ENCODE measurements around the gene SCAPER. TPM values are rescaled to one million over a fixed set of nuclear protein-coding genes. Genes with fewer than 3 reads are reported as not detected.

Gene SCAPER
- total RNA-seq, 1 experiment from 2014 or later: 14.7 TPM

DNA sequence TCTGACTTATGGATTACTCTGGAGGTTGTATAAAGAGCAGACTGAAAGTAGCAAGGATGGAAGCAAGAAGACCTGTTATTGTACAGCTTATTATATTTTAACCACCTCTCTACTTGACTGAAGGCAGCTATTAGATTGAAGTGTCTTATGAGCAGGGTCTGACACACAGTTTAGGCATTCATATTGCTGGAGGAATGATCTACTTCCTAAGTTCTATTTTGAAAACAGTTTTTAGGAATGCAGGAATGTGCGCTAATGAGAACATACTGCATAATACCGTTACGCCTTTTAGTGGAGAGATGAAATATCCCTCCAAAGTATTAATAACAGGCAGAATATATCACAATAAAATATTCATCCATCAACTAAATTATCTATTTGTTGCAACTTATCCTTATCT is 375.2 kb downstream of the SCAPER start:
- no peak for TF ChIP-seq SRF (IDR thresholded peaks at IDR 0.05; ENCODE audit: low read depth)
- Histone ChIP-seq H3K4me1 (ENCODE audit: control insufficient read depth in 1 of 2, insufficient read depth in 2 of 2, low read length in 2 of 2) (no peaks in the 10 kb centered on the region), H3K79me2 (ENCODE audit: insufficient read depth, low read length) (no peaks in the 10 kb centered on the region), H3K9ac (ENCODE audit: low read length) (no peak overlapping the region), H3K27me3 (ENCODE audit: insufficient read depth, low read length) (no peaks in the 10 kb centered on the region), H3K27ac (ENCODE audit: low read depth, low read length) (no peak overlapping the region), H4K20me1 (ENCODE audit: insufficient read depth) (no peaks in the 10 kb centered on the region), H3K9me2 (ENCODE audit: insufficient read depth) (no peaks in the 10 kb centered on the region), H3K4me2 (ENCODE audit: low read length) (no peak overlapping the region), H2AFZ (ENCODE audit: low read depth, low read length, poor library complexity, severe bottlenecking) (no peak overlapping the region), H3K9me3 (ENCODE audit: control insufficient read depth in 1 of 2, insufficient read depth in 1 of 2, low read depth in 1 of 2, low read length in 2 of 2) (no peaks in the 10 kb centered on the region), H3K4me3 (replicated peaks in 1 of 2; ENCODE audit: low read depth in 1 of 2, low read length in 2 of 2) (no peak overlapping the region), H3K36me3 (ENCODE audit: control insufficient read depth in 1 of 2, insufficient read depth in 2 of 2, low read length in 2 of 2) (no peaks in the 10 kb centered on the region)
- POLR2A ChIA-PET: interaction anchor here (0.6 kb wide), 1 partner anchor 35 kb away, joined by 3 read pairs; no protein-coding TSS in a partner anchor
- RAD21 ChIA-PET (ENCODE audit: low non-redundant PET in 1 of 2, low total read pairs in 2 of 2, uncharacterized antibody in 2 of 2, unreplicated experiment in 2 of 2): no interaction called here
- CTCF ChIA-PET: no interaction called here
- DNase-seq (ENCODE audit: low read depth, low spot score) (no peak), ATAC-seq (no peak)
- intact Hi-C loops (cut with micrococcal nuclease): no loop called here
- no TSS peak for BruUV-seq (replicated peaks)

DNA sequence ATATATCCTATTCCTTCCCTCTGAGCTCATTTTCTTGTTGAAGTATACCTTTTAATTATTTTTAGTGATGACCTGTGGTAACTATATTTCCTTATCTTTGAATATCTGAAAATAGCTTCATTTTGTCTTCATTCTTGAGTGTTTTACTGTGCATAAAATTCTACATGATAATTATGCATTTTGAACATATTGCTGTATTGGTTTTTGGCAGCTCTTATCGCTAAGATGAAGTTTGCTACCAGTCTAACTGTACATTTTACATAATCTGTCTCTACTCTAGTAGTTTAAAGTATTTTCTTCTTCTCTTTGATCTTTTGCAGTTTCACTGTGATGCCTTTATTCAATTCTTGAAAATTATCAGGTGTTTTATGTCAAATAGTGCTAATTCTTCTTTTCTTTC is 379.0 kb downstream of the SCAPER start:
- TF ChIP-seq, protein P1, sequence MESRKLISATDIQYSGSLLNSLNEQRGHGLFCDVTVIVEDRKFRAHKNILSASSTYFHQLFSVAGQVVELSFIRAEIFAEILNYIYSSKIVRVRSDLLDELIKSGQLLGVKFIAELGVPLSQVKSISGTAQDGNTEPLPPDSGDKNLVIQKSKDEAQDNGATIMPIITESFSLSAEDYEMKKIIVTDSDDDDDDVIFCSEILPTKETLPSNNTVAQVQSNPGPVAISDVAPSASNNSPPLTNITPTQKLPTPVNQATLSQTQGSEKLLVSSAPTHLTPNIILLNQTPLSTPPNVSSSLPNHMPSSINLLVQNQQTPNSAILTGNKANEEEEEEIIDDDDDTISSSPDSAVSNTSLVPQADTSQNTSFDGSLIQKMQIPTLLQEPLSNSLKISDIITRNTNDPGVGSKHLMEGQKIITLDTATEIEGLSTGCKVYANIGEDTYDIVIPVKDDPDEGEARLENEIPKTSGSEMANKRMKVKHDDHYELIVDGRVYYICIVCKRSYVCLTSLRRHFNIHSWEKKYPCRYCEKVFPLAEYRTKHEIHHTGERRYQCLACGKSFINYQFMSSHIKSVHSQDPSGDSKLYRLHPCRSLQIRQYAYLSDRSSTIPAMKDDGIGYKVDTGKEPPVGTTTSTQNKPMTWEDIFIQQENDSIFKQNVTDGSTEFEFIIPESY (IDR thresholded peaks at IDR 0.05; ENCODE audit: extremely low read depth, insufficient replicate concordance, low read length): no peak
- no peak for TF ChIP-seq ZNF274 (IDR thresholded peaks at IDR 0.05; ENCODE audit: low read depth, low read length)
- TF ChIP-seq RAD21 (IDR thresholded peaks at IDR 0.05; ENCODE audit: low read depth): no peak
- no peak for TF ChIP-seq FOSL1 (IDR thresholded peaks at IDR 0.05; ENCODE audit: low read depth)
- no peak for TF ChIP-seq EZH2 (IDR thresholded peaks at IDR 0.05)
- TF ChIP-seq, protein P2, sequence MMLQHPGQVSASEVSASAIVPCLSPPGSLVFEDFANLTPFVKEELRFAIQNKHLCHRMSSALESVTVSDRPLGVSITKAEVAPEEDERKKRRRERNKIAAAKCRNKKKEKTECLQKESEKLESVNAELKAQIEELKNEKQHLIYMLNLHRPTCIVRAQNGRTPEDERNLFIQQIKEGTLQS (IDR thresholded peaks at IDR 0.05): no peak
- TF ChIP-seq, protein P3, sequence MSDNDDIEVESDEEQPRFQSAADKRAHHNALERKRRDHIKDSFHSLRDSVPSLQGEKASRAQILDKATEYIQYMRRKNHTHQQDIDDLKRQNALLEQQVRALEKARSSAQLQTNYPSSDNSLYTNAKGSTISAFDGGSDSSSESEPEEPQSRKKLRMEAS (IDR thresholded peaks at IDR 0.05): no peak
- TF ChIP-seq POLR2A (IDR thresholded peaks at IDR 0.05; ENCODE audit: borderline replicate concordance, extremely low read depth, insufficient read depth, insufficient read length): no peak
- no peak for TF ChIP-seq CBX3 (IDR thresholded peaks at IDR 0.05; ENCODE audit: low read depth)
- TF ChIP-seq SP1 (IDR thresholded peaks at IDR 0.05; ENCODE audit: low read depth): no peak
- no peak for TF ChIP-seq JUND (IDR thresholded peaks at IDR 0.05)
- BruUV-seq (replicated peaks): no TSS peak
- Histone ChIP-seq H3K4me1 (ENCODE audit: control insufficient read depth in 1 of 2, insufficient read depth in 2 of 2, low read length in 2 of 2) (no peaks in the 10 kb centered on the region), H2AFZ (ENCODE audit: low read depth, low read length, poor library complexity, severe bottlenecking) (no peak overlapping the region), H3K27ac (ENCODE audit: low read depth, low read length) (no peak overlapping the region), H3K9me3 (ENCODE audit: control insufficient read depth in 1 of 2, insufficient read depth in 1 of 2, low read depth in 1 of 2, low read length in 2 of 2) (no peaks in the 10 kb centered on the region), H3K9me2 (ENCODE audit: insufficient read depth) (no peaks in the 10 kb centered on the region), H3K36me3 (ENCODE audit: control insufficient read depth in 1 of 2, insufficient read depth in 2 of 2, low read length in 2 of 2) (no peaks in the 10 kb centered on the region), H4K20me1 (ENCODE audit: insufficient read depth) (no peaks in the 10 kb centered on the region), H3K4me2 (ENCODE audit: low read length) (no peak overlapping the region), H3K27me3 (ENCODE audit: insufficient read depth, low read length) (no peaks in the 10 kb centered on the region), H3K9ac (ENCODE audit: low read length) (no peak overlapping the region), H3K79me2 (ENCODE audit: insufficient read depth, low read length) (no peaks in the 10 kb centered on the region), H3K4me3 (replicated peaks in 1 of 2; ENCODE audit: low read depth in 1 of 2, low read length in 2 of 2) (no peak overlapping the region)
- RAD21 ChIA-PET (ENCODE audit: low non-redundant PET in 1 of 2, low total read pairs in 2 of 2, uncharacterized antibody in 2 of 2, unreplicated experiment in 2 of 2): no interaction called here
- ATAC-seq (no peak), DNase-seq (ENCODE audit: low read depth, low spot score) (no peak)
- CTCF ChIA-PET: no interaction called here
- intact Hi-C loops (cut with micrococcal nuclease): no loop called here
- POLR2A ChIA-PET: no interaction called here

All from HCT116 (cell line).